H1 (cell line): Measurements from ENCODE around the gene PCDHB8. TPM values are rescaled to one million over a fixed set of nuclear protein-coding genes. Genes with fewer than 3 reads are reported as not detected.

ENCODE experiments used
- CTCF ChIA-PET: fragments of 300-600 bp; sonication (Branson Sonifier 250); formaldehyde crosslinking; loops from one replicate; lab custom pipeline; 2021; ENCODE audit not compliant: partially characterized antibody; lab: Charles Lee
- POLR2A ChIA-PET: fragments of 300-600 bp; sonication (Branson Sonifier 250); formaldehyde crosslinking; loops from one replicate; lab custom pipeline; 2021; ENCODE audit warnings: inconsistent platforms; ENCODE audit not compliant: partially characterized antibody; lab: Charles Lee
- DNase-seq, 2 experiments: peaks; one replicate each; pipeline versions ENCODE4 v3.0.0 to v3.0.0-alpha.2; 2010 to 2022; ENCODE audit warnings: low spot score in 2 of 2, low read depth in 1 of 2, mixed read lengths in 1 of 2
- FAIRE-seq: peaks from 2 replicates; lab custom pipeline; 2011; peaks lifted over from hg19 to GRCh38; lab: Jason Lieb, UNC
- H2AFZ ChIP-seq: 2 replicates; pipeline ENCODE4 v1.8.1; 2012; ENCODE audit warnings: low read length, inconsistent platforms
- H2AK5ac ChIP-seq: 2 replicates; pipeline ENCODE4 v1.6.1; 2013; ENCODE audit warnings: low read depth, low read length
- H2BK120ac ChIP-seq: replicated peaks from 2 replicates; pipeline ENCODE3; 2013; ENCODE audit warnings: low read depth, low read length, inconsistent platforms
- H2BK12ac ChIP-seq: 2 replicates; pipeline ENCODE4 v1.6.1; 2013; ENCODE audit warnings: low read depth, low read length
- H2BK15ac ChIP-seq: 2 replicates; pipeline ENCODE4 v1.6.1; 2013; ENCODE audit warnings: low read length
- H2BK20ac ChIP-seq: 2 replicates; pipeline ENCODE4 v1.6.1; 2013; ENCODE audit warnings: low read length
- H2BK5ac ChIP-seq: 2 replicates; pipeline ENCODE4 v1.6.1; 2013; ENCODE audit warnings: low read depth, low read length
- H3K14ac ChIP-seq: 2 replicates; pipeline ENCODE4 v1.6.1; 2013; ENCODE audit warnings: inconsistent platforms; ENCODE audit not compliant: insufficient read length
- H3K18ac ChIP-seq: 2 replicates; pipeline ENCODE4 v1.6.1; 2013; ENCODE audit warnings: low read length; ENCODE audit errors: extremely low read depth
- H3K23ac ChIP-seq: 2 replicates; pipeline ENCODE4 v1.6.1; 2013; ENCODE audit warnings: inconsistent platforms; ENCODE audit not compliant: insufficient read length
- H3K23me2 ChIP-seq: 2 replicates; pipeline ENCODE4 v1.6.1; 2013; ENCODE audit warnings: low read depth, low read length
- H3K27ac ChIP-seq: 2 replicates; pipeline ENCODE4 v1.6.1; 2011; ENCODE audit warnings: low read depth, low read length, inconsistent platforms
- H3K27me3 ChIP-seq, 4 experiments: replicated peaks in 1 of 4; 1 replicate in 1 of 4; 2 replicates in 3 of 4; pipeline versions ENCODE4 v1.6.1 to v1.8.1; 2011 to 2013; ENCODE audit warnings: low read length in 3 of 4, mild to moderate bottlenecking in 3 of 4, inconsistent platforms in 2 of 4, mixed read lengths in 2 of 4, moderate library complexity in 1 of 4; ENCODE audit not compliant: control insufficient read depth in 3 of 4, insufficient read depth in 3 of 4; ENCODE audit errors: extremely low read depth in 1 of 4
- H3K36me3 ChIP-seq, 4 experiments: 2 replicates each; pipeline versions ENCODE4 v1.6.1 to v1.8.1; 2011 to 2013; ENCODE audit warnings: mild to moderate bottlenecking in 4 of 4, low read length in 3 of 4, moderate library complexity in 2 of 4, control low read depth in 1 of 4, inconsistent platforms in 1 of 4; ENCODE audit not compliant: insufficient read depth in 4 of 4, control insufficient read depth in 2 of 4
- H3K4ac ChIP-seq: replicated peaks from 2 replicates; pipeline ENCODE3; 2013; ENCODE audit warnings: low read length, low read depth, mixed read lengths, inconsistent platforms; ENCODE audit not compliant: insufficient read length
- H3K4me1 ChIP-seq, 4 experiments: replicated peaks in 1 of 4; 1 replicate in 1 of 4; 2 replicates in 3 of 4; pipeline versions ENCODE4 v1.6.1 to v1.8.1; 2011 to 2013; ENCODE audit warnings: low read length in 3 of 4, inconsistent platforms in 2 of 4, mixed read lengths in 1 of 4; ENCODE audit not compliant: insufficient read depth in 4 of 4, control insufficient read depth in 3 of 4
- H3K4me2 ChIP-seq, 2 experiments: 2 replicates each; pipeline versions ENCODE4 v1.6.1 to v1.8.1; 2011 to 2013; ENCODE audit warnings: low read depth in 2 of 2, low read length in 2 of 2, control low read depth in 1 of 2, inconsistent platforms in 1 of 2, mild to moderate bottlenecking in 1 of 2; ENCODE audit not compliant: insufficient read depth in 1 of 2
- H3K4me3 ChIP-seq, 4 experiments: fragments of 200-600, 300-600 bp in 1 of 4; sonication (generic), shearing (Covaris generic), sonication (Bioruptor Twin) in 1 of 4; 2 replicates each; pipeline versions ENCODE4 v1.5.1 to v1.8.1; 2011 to 2016; ENCODE audit warnings: low read length in 4 of 4, low read depth in 3 of 4, control low read depth in 2 of 4, inconsistent platforms in 2 of 4, mild to moderate bottlenecking in 2 of 4, mixed read lengths in 1 of 4, moderate library complexity in 1 of 4; ENCODE audit not compliant: insufficient read depth in 2 of 4; ENCODE audit errors: extremely low read depth in 1 of 4
- H3K56ac ChIP-seq: replicated peaks from 2 replicates; pipeline ENCODE3; 2013; ENCODE audit warnings: low read depth, mild to moderate bottlenecking, mixed read lengths, low read length, inconsistent platforms; ENCODE audit not compliant: insufficient read length
- H3K79me1 ChIP-seq: 2 replicates; pipeline ENCODE4 v1.6.1; 2013; ENCODE audit warnings: low read depth, low read length, control low read depth
- H3K79me2 ChIP-seq, 2 experiments: 2 replicates each; pipeline versions ENCODE4 v1.6.1 to v1.8.1; 2012 to 2013; ENCODE audit warnings: low read length in 2 of 2, mild to moderate bottlenecking in 2 of 2, inconsistent platforms in 1 of 2; ENCODE audit not compliant: insufficient read depth in 2 of 2, control insufficient read depth in 1 of 2
- H3K9ac ChIP-seq, 4 experiments: replicated peaks in 1 of 4; 1 replicate in 1 of 4; 2 replicates in 3 of 4; pipeline versions ENCODE4 v1.6.1 to v1.8.1; 2011 to 2013; ENCODE audit warnings: low read depth in 3 of 4, low read length in 3 of 4, control low read depth in 2 of 4, mild to moderate bottlenecking in 2 of 4, moderate library complexity in 2 of 4, inconsistent platforms in 1 of 4; ENCODE audit errors: extremely low read depth in 1 of 4
- H3K9me3 ChIP-seq, 2 experiments: 2 replicates each; pipeline versions ENCODE4 v1.6.1 to v1.8.1; 2012 to 2013; ENCODE audit warnings: mild to moderate bottlenecking in 2 of 2, moderate library complexity in 2 of 2, control low read depth in 1 of 2, inconsistent platforms in 1 of 2, low read depth in 1 of 2, low read length in 1 of 2, mixed read lengths in 1 of 2; ENCODE audit not compliant: insufficient read depth in 2 of 2
- H4K20me1 ChIP-seq, 2 experiments: replicated peaks in 1 of 2; 2 replicates each; pipeline versions ENCODE3 to v1.8.1; 2011 to 2013; ENCODE audit warnings: inconsistent platforms in 2 of 2, low read length in 2 of 2, mild to moderate bottlenecking in 1 of 2; ENCODE audit not compliant: insufficient read depth in 2 of 2, control insufficient read depth in 1 of 2
- H4K5ac ChIP-seq: 2 replicates; pipeline ENCODE4 v1.6.1; 2013; ENCODE audit warnings: low read length, low read depth, mixed read lengths, inconsistent platforms; ENCODE audit not compliant: insufficient read length
- H4K8ac ChIP-seq: 2 replicates; pipeline ENCODE4 v1.8.0; 2013; ENCODE audit warnings: mild to moderate bottlenecking, moderate library complexity, low read length, inconsistent platforms; ENCODE audit not compliant: insufficient read depth; ENCODE audit errors: extremely low read depth
- H4K91ac ChIP-seq: replicated peaks from 2 replicates; pipeline ENCODE3; 2013; ENCODE audit warnings: low read length, mixed read lengths, inconsistent platforms; ENCODE audit not compliant: insufficient read length
- CTBP2 ChIP-seq: IDR thresholded peaks from 2 replicates; pipeline ENCODE4 v1.7.0; 2011; ENCODE audit warnings: borderline replicate concordance, mild to moderate bottlenecking, moderate library complexity, mixed read lengths, low read length; ENCODE audit not compliant: insufficient read depth, insufficient read length
- CTCF ChIP-seq, 3 experiments: IDR thresholded peaks; 1 replicate in 2 of 3; 2 replicates in 1 of 3; pipeline versions ENCODE4 v1.5.1 to v1.6.1; 2011; ENCODE audit warnings: low read length in 3 of 3, mild to moderate bottlenecking in 3 of 3, inconsistent platforms in 2 of 3, low read depth in 1 of 3, moderate library complexity in 1 of 3; ENCODE audit not compliant: insufficient read depth in 1 of 3; ENCODE audit errors: control extremely low read depth in 1 of 3
- RAD21 ChIP-seq, 2 experiments: IDR thresholded peaks in 1 of 2; conservative IDR thresholded peaks in 1 of 2; 2 replicates each; pipeline ENCODE4 v1.6.1; 2011; ENCODE audit warnings: low read depth in 2 of 2, low read length in 2 of 2, improper control_type of control experiment in 1 of 2, inconsistent platforms in 1 of 2, mild to moderate bottlenecking in 1 of 2, moderate library complexity in 1 of 2
- WGBS, 2 experiments: shearing (Covaris generic) in 1 of 2; methylation state at CpG; one replicate each; pipeline versions ENCODE4 v1.1.6 to v1.1.7; 2013 to 2015; ENCODE audit warnings: low lambda C conversion rate in 2 of 2, mixed read lengths in 2 of 2, inconsistent platforms in 1 of 2, low coverage in 1 of 2, missing lambda C conversion rate in 1 of 2; ENCODE audit not compliant: insufficient replicate concordance in 2 of 2, insufficient coverage in 1 of 2, insufficient read length in 1 of 2; ENCODE audit errors: extremely low coverage in 1 of 2, missing lambda C conversion rate in 1 of 2; 5-methylcytosine and 5-hydroxymethylcytosine counted together
- polyA plus RNA-seq, 7 experiments: library from polyadenylated mRNA; depleted of rRNA in 3 of 7; stranded (reverse) in 5 of 7; unstranded in 2 of 7; fragments of >200 nt in 5 of 7; fragments of 200-250 nt in 2 of 7; gene quantifications; 1 replicate in 5 of 7; 2 replicates in 1 of 7; 4 replicates in 1 of 7; pipeline versions ENCODE4 v1.2.1 to v1.2.3, GENCODE V29; 2011 to 2013; ENCODE audit warnings: missing spikeins in 2 of 7, mixed read lengths in 2 of 7
- total RNA-seq: library from RNA; stranded (reverse); fragmentation: NEBNext Ultra II Directional; extraction: Animal tissue kit (Norgen Biotek cat#: 25700); gene quantifications from 2 replicates; pipeline ENCODE4 v1.2.1, GENCODE V29; 2021

The PCDHB8 gene
- total and polyA plus RNA-seq, 2 of the 8 experiments (the other 6 are each of a cell fraction or from before 2014, with no cell fraction given): 0.24 to 1.1 TPM

GRCh38 chr5:141149812-141150211 lies 27.8 kb upstream of the PCDHB8 start, which contains the start of gene PCDHB6:
TSS of gene PCDHB6 (plus strand) at chr5:141150057. CDS start at chr5:141150258, 201 bp downstream.
- Histone ChIP-seq H3K4me1 (no peaks in the 10 kb centered on the region), H4K20me1 (no peaks in the 10 kb centered on the region), H3K79me1 (no peaks in the 10 kb centered on the region), H3K9me3 (peaks cover 5 to 11% of the 10 kb centered on the region in 2 experiments; a peak in 2 of 4 replicates), H4K5ac (no peak within 1 kb of the TSS), H3K9ac (no peak within 1 kb of the TSS), H3K23me2 (no peaks in the 10 kb centered on the region), H3K56ac (no peak within 1 kb of the TSS), H4K91ac (no peak within 1 kb of the TSS), H3K18ac (no peak within 1 kb of the TSS), H2AFZ (no peak within 1 kb of the TSS), H3K23ac (no peak within 1 kb of the TSS), H3K14ac (no peak within 1 kb of the TSS), H2BK20ac (no peak within 1 kb of the TSS), H3K4me3 (no peak within 1 kb of the TSS), H2BK5ac (no peak within 1 kb of the TSS), H4K8ac (no peak within 1 kb of the TSS; the same call in 1 of the 2 replicates), H2AK5ac (no peak within 1 kb of the TSS), H2BK120ac (no peak within 1 kb of the TSS), H3K36me3 (no peaks in the 10 kb centered on the region), H2BK12ac (no peak within 1 kb of the TSS), H2BK15ac (no peak within 1 kb of the TSS), H3K27ac (no peak within 1 kb of the TSS), H3K4me2 (no peak within 1 kb of the TSS), H3K27me3 (no peaks in the 10 kb centered on the region), H3K4ac (no peak within 1 kb of the TSS), H3K79me2 (no peaks in the 10 kb centered on the region)
- DNase-seq: peak in 1 of 2 experiments; percentile 60
- CTCF ChIA-PET: interaction anchor here (0.9 to 1.9 kb wide), 13 partner anchors 9 to 267 kb away, joined by 3 to 9 read pairs (median 5); partner anchors contain the start of genes PCDHB10, PCDHB11, PCDHB12 and PCDHB2
- 76% methylated on average over 18 of the region's 18 CpGs; no CpG with 5 or more reads in 1 of the 2 experiments for WGBS, 2 experiments
- TF ChIP-seq CTCF (IDR thresholded peaks at IDR 0.05; ENCODE audit: control extremely low read depth in 1 of 3, insufficient read depth in 1 of 3, low read depth in 1 of 3, low read length in 3 of 3): peak in 2 of 3 experiments; percentile 39 to 44; a peak in 2 of 4 replicates
- TF ChIP-seq CTBP2: no peak
- TF ChIP-seq RAD21 (IDR thresholded peaks at IDR 0.05 in 1 of 2, conservative IDR thresholded peaks at IDR 0.05 in 1 of 2; ENCODE audit: low read depth in 2 of 2, low read length in 2 of 2): peak; percentile 37 to 46; a peak in 3 of 4 replicates
- FAIRE-seq: no peak
- POLR2A ChIA-PET: interaction anchor here (0.8 kb wide), 1 partner anchor 14 kb away, joined by 3 read pairs; no protein-coding TSS in a partner anchor
